Neural cell (in vitro differentiated cells): ENCODE data around the gene TSR2. TPM values are rescaled to one million over a fixed set of nuclear protein-coding genes. Genes with fewer than 3 reads are reported as not detected.
A peak's percentile ranks its signal among the peaks of the same experiment; 100 is the strongest.
"Not testable (repeated sequence)": the region's sequence is repeated elsewhere in the genome, so short reads cannot be mapped to it uniquely, and the experiment has no call there.

Source experiments
- H2AFZ ChIP-seq: fragments of 200-600, 300-800 bp; sonication (generic), shearing (Covaris generic); 2 replicates; pipeline ENCODE4 v1.6.0; 2014; ENCODE audit warnings: low read depth, mild to moderate bottlenecking, antibody characterized with exemption, low read length, moderate library complexity
- H3F3A ChIP-seq: fragments of 200-600 bp; shearing (Covaris generic); 2 replicates; pipeline ENCODE4 v1.6.1; 2016; ENCODE audit warnings: mild to moderate bottlenecking, moderate library complexity, mixed read lengths, antibody characterized with exemption, low read length; ENCODE audit not compliant: insufficient read depth, poor library complexity, severe bottlenecking
- H3K27ac ChIP-seq: fragments of 200-600, 300-800 bp; sonication (generic), shearing (Covaris generic); 2 replicates; pipeline ENCODE4 v1.5.1; 2014; ENCODE audit warnings: mild to moderate bottlenecking, low read length, moderate library complexity
- H3K27me3 ChIP-seq: fragments of 300-800, 200-600 bp; sonication (generic), shearing (Covaris generic); 2 replicates; pipeline ENCODE4 v1.6.0; 2014; ENCODE audit warnings: mild to moderate bottlenecking, low read depth, low read length, moderate library complexity; ENCODE audit not compliant: insufficient read depth
- H3K36me3 ChIP-seq: fragments of 300-800, 200-600 bp; sonication (generic), shearing (Covaris generic); 2 replicates; pipeline ENCODE4 v1.5.1; 2014; ENCODE audit warnings: mild to moderate bottlenecking, antibody characterized with exemption, low read length, moderate library complexity; ENCODE audit not compliant: insufficient read depth
- H3K4me2 ChIP-seq: fragments of 300-800, 200-600 bp; sonication (generic), shearing (Covaris generic); 2 replicates; pipeline ENCODE4 v1.6.0; 2014; ENCODE audit warnings: mild to moderate bottlenecking, low read length
- H3K4me3 ChIP-seq: fragments of 300-800, 200-600 bp; sonication (generic), shearing (Covaris generic); 2 replicates; pipeline ENCODE4 v1.5.1; 2014; ENCODE audit warnings: mild to moderate bottlenecking, low read length, moderate library complexity
- H3K79me2 ChIP-seq: fragments of 200-600 bp; shearing (Covaris generic); replicated peaks from 2 replicates; pipeline ENCODE4 v1.6.0; 2014; ENCODE audit warnings: mild to moderate bottlenecking, low read length, moderate library complexity; ENCODE audit not compliant: insufficient read depth
- H3K9ac ChIP-seq: fragments of 300-800, 200-600 bp; sonication (generic), shearing (Covaris generic); 2 replicates; pipeline ENCODE4 v1.6.1; 2016; ENCODE audit warnings: mild to moderate bottlenecking, low read length, mixed read lengths
- H3K9me2 ChIP-seq: fragments of 200-600 bp; shearing (Covaris generic); 2 replicates; pipeline ENCODE4 v1.6.1; 2016; ENCODE audit warnings: mild to moderate bottlenecking, low read length, mixed read lengths; ENCODE audit not compliant: insufficient read depth
- H3K9me3 ChIP-seq: fragments of 200-600, 300-800 bp; sonication (generic), shearing (Covaris generic); 2 replicates; pipeline ENCODE4 v1.6.1; 2016; ENCODE audit warnings: mild to moderate bottlenecking, mixed run types, low read length, moderate library complexity, mixed read lengths
- H4K20me1 ChIP-seq: fragments of 200-600 bp; shearing (Covaris generic); 2 replicates; pipeline ENCODE4 v1.6.1; 2016; ENCODE audit warnings: mild to moderate bottlenecking, mixed run types; ENCODE audit not compliant: insufficient read depth
- EP300 ChIP-seq: fragments of 450-650 bp; conservative IDR thresholded peaks from 2 replicates; pipeline ENCODE4 v1.6.1; 2014; ENCODE audit warnings: antibody characterized with exemption, mild to moderate bottlenecking, moderate library complexity; ENCODE audit not compliant: poor library complexity, severe bottlenecking
- EZH2 ChIP-seq: fragments of 200-600, 300-800 bp; shearing (Covaris generic), sonication (generic); IDR thresholded peaks from 2 replicates; pipeline ENCODE4 v1.6.1; 2014; ENCODE audit warnings: antibody characterized with exemption, low read length, borderline replicate concordance, mild to moderate bottlenecking; ENCODE audit not compliant: insufficient read depth, poor library complexity, severe bottlenecking
- MXI1 ChIP-seq: fragments of 450-650 bp; conservative IDR thresholded peaks from 2 replicates; pipeline ENCODE4 v1.6.1; 2014; ENCODE audit warnings: antibody characterized with exemption, mild to moderate bottlenecking; ENCODE audit not compliant: poor library complexity, severe bottlenecking
- POLR2AphosphoS5 ChIP-seq: IDR thresholded peaks from 2 replicates; pipeline ENCODE4 v1.6.1; 2012
- RAD21 ChIP-seq: fragments of 450-650 bp; conservative IDR thresholded peaks from 2 replicates; pipeline ENCODE4 v1.6.1; 2014; ENCODE audit warnings: antibody characterized with exemption, mild to moderate bottlenecking, moderate library complexity
- SMC3 ChIP-seq: fragments of 450-650 bp; conservative IDR thresholded peaks from 2 replicates; pipeline ENCODE4 v1.6.1; 2014; ENCODE audit warnings: antibody characterized with exemption, mild to moderate bottlenecking, moderate library complexity; ENCODE audit not compliant: poor library complexity
- TAF1 ChIP-seq: IDR thresholded peaks from 2 replicates; pipeline ENCODE4 v1.6.1; 2012; ENCODE audit warnings: low read depth
- polyA plus RNA-seq: library from polyadenylated mRNA; depleted of rRNA; stranded (reverse); fragments of >200 nt; gene quantifications from 2 replicates; pipeline ENCODE4 v1.2.3, GENCODE V29; 2014
- TF ChIP-seq, protein P1 (sequence below): IDR thresholded peaks from 2 replicates; pipeline ENCODE4 v1.6.1; 2012; ENCODE audit warnings: borderline replicate concordance
- TF ChIP-seq, protein P2 (sequence below): fragments of 450-650 bp; IDR thresholded peaks from 2 replicates; pipeline ENCODE4 v1.5.1; 2014; ENCODE audit warnings: antibody characterized with exemption, mild to moderate bottlenecking, moderate library complexity; ENCODE audit not compliant: poor library complexity, severe bottlenecking

TSR2 gene
- polyA plus RNA-seq, 1 donor from 2014 or later: 27.5 TPM

DNA sequence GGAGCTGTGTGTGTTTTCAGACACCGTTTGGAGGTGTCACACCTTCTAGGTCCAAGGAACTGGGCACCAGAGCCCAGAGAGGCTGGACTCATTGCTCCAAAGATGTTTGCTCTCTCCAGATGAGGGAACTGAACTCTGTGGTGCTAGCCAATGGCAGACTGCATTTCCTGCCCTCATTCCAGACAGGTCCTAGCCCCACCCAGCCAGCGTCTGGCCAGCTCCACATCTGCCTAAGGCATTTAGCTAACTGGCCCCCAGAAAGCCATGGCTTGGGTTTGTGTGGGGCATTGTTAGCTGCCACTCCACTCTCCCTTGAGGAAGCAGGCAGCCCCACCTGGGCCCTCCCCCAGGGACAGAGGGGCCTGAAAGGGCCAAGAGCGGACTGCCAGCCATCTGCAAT is 44.5 kb downstream of the TSR2 start:
- TF ChIP-seq, protein P1, sequence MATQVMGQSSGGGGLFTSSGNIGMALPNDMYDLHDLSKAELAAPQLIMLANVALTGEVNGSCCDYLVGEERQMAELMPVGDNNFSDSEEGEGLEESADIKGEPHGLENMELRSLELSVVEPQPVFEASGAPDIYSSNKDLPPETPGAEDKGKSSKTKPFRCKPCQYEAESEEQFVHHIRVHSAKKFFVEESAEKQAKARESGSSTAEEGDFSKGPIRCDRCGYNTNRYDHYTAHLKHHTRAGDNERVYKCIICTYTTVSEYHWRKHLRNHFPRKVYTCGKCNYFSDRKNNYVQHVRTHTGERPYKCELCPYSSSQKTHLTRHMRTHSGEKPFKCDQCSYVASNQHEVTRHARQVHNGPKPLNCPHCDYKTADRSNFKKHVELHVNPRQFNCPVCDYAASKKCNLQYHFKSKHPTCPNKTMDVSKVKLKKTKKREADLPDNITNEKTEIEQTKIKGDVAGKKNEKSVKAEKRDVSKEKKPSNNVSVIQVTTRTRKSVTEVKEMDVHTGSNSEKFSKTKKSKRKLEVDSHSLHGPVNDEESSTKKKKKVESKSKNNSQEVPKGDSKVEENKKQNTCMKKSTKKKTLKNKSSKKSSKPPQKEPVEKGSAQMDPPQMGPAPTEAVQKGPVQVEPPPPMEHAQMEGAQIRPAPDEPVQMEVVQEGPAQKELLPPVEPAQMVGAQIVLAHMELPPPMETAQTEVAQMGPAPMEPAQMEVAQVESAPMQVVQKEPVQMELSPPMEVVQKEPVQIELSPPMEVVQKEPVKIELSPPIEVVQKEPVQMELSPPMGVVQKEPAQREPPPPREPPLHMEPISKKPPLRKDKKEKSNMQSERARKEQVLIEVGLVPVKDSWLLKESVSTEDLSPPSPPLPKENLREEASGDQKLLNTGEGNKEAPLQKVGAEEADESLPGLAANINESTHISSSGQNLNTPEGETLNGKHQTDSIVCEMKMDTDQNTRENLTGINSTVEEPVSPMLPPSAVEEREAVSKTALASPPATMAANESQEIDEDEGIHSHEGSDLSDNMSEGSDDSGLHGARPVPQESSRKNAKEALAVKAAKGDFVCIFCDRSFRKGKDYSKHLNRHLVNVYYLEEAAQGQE: no peak
- TF ChIP-seq, protein P2, sequence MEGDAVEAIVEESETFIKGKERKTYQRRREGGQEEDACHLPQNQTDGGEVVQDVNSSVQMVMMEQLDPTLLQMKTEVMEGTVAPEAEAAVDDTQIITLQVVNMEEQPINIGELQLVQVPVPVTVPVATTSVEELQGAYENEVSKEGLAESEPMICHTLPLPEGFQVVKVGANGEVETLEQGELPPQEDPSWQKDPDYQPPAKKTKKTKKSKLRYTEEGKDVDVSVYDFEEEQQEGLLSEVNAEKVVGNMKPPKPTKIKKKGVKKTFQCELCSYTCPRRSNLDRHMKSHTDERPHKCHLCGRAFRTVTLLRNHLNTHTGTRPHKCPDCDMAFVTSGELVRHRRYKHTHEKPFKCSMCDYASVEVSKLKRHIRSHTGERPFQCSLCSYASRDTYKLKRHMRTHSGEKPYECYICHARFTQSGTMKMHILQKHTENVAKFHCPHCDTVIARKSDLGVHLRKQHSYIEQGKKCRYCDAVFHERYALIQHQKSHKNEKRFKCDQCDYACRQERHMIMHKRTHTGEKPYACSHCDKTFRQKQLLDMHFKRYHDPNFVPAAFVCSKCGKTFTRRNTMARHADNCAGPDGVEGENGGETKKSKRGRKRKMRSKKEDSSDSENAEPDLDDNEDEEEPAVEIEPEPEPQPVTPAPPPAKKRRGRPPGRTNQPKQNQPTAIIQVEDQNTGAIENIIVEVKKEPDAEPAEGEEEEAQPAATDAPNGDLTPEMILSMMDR: no peak
- TF ChIP-seq MXI1 (no peak), RAD21 (no peak), EP300 (no peak), EZH2 (no peak)
- no peaks in the 10 kb centered on the region for H3K9me2 ChIP-seq
- H3K9ac ChIP-seq: no peak overlapping the region

DNA sequence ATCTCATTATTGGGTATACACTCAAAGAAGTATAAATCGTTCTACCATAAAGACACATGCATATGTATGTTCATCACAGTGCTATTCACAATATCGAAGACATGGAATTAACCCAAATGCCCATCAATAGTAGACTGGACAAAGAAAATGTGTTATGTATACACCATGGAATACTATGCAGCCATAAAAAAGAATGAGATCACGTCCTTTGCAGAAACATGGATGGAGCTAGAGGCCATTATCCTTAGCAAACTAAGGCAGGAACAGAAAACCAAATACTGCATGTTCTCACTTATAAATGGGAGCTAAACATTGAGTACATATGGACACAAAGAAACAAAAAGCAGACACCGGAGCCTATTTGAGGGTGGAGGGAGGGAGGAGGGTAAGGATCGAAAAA is 49.6 kb downstream of the TSR2 start:
- H3K36me3 ChIP-seq, H3K27me3 ChIP-seq, H3F3A ChIP-seq, H3K9me2 ChIP-seq, H3K27ac ChIP-seq, H3K9ac ChIP-seq, H3K9me3 ChIP-seq, H3K4me3 ChIP-seq, H3K4me2 ChIP-seq, H4K20me1 ChIP-seq, H2AFZ ChIP-seq: not testable (repeated sequence)
- peaks cover 36% of the 10 kb centered on the region for H3K79me2 ChIP-seq

More for the DNA sequence above, 44.5 kb downstream of the TSR2 start:
- H3K27ac ChIP-seq: no peak overlapping the region
- no peak overlapping the region for H2AFZ ChIP-seq
- H3K27me3 ChIP-seq: no peaks in the 10 kb centered on the region
- no peaks in the 10 kb centered on the region for H4K20me1 ChIP-seq
- no peaks in the 10 kb centered on the region for H3K36me3 ChIP-seq
- no peak overlapping the region for H3K4me2 ChIP-seq
- no peaks in the 10 kb centered on the region for H3K9me3 ChIP-seq
- no peaks in the 10 kb centered on the region for H3K79me2 ChIP-seq
- H3F3A ChIP-seq: no peaks in the 10 kb centered on the region
- no peak overlapping the region for H3K4me3 ChIP-seq

DNA sequence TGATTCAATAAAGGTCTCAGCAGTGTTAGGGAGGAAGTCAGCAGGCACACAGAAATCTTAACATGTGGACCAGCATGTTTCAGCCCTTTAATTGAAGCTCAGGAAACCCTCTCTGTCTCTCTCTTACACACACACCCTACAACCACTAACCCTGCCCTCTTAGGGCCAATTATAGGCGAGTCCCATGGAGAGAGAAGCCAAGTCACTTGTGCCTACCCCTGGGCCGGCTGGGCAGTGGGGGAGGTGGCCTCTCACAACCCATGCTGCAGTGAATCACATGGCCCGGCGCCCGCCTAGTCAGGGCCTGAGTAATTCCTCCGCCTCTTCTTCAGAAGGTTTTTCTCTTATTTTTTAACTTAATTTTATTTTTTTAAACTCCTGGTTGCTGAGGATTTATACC is 52.1 kb downstream of the TSR2 start:
- H3K27ac ChIP-seq: no peak overlapping the region

More for the DNA sequence above, 52.1 kb downstream of the TSR2 start:
- peaks cover 37% of the 10 kb centered on the region for H3K79me2 ChIP-seq
- TF ChIP-seq POLR2AphosphoS5 (no peak), SMC3 (no peak), EP300 (no peak), TAF1 (no peak), RAD21 (no peak), EZH2 (no peak), MXI1 (no peak)
- TF ChIP-seq, protein P1: no peak
- TF ChIP-seq, protein P2: no peak
- H3K9me3 ChIP-seq: no peaks in the 10 kb centered on the region
- H3K36me3 ChIP-seq: no peaks in the 10 kb centered on the region
- H2AFZ ChIP-seq: no peak overlapping the region
- H3K9ac ChIP-seq: no peak overlapping the region
- no peaks in the 10 kb centered on the region for H3K27me3 ChIP-seq
- no peaks in the 10 kb centered on the region for H4K20me1 ChIP-seq
- no peaks in the 10 kb centered on the region for H3K9me2 ChIP-seq
- H3K4me3 ChIP-seq: peak overlapping the region; percentile 75
- no peak overlapping the region for H3K4me2 ChIP-seq
- no peaks in the 10 kb centered on the region for H3F3A ChIP-seq
